HG03575 (cell line): Measurements from ENCODE around the gene EFHC1.

Source experiments
- ATAC-seq: cut with Tn5 transposase; IDR thresholded peaks from one replicate; pipeline ENCODE4 v1.9.1; 2021; ENCODE audit not compliant: unreplicated experiment, insufficient number of reproducible peaks, low FRiP score; ENCODE audit errors: extremely low read depth

The EFHC1 gene

GRCh38 chr6:52560462-52560861 lies 140.3 kb downstream of the EFHC1 start:
- ATAC-seq, result no peak

GRCh38 chr6:52562911-52563310 lies 142.8 kb downstream of the EFHC1 start:
- ATAC-seq, result no peak

GRCh38 chr6:52564856-52565255 lies 144.7 kb downstream of the EFHC1 start:
- ATAC-seq, result no peak

- no peak for ATAC-seq
Observed at GRCh38 chr6:52566201-52566600, 146.1 kb downstream of the EFHC1 start.

- no peak for ATAC-seq
Observed at GRCh38 chr6:52566853-52567279, 146.7 kb downstream of the EFHC1 start.

- ATAC-seq, result no peak
Observed at GRCh38 chr6:52568320-52568719, 148.2 kb downstream of the EFHC1 start.

- ATAC-seq, result no peak
Observed at GRCh38 chr6:52570291-52570700, 150.2 kb downstream of the EFHC1 start.

GRCh38 chr6:52571099-52571755 lies 151.1 kb downstream of the EFHC1 start:
- ATAC-seq, result no peak

- no peak for ATAC-seq
Observed at GRCh38 chr6:52572536-52572935, 152.4 kb downstream of the EFHC1 start.

- ATAC-seq, result no peak
Observed at GRCh38 chr6:52573295-52573694, 153.2 kb downstream of the EFHC1 start.
